GM12874 (cell line): ENCODE data around the gene L3MBTL1.

Experiments
- TF ChIP-seq, protein P1 (sequence below): IDR thresholded peaks from 2 replicates; pipeline ENCODE4 v1.5.1; 2011; ENCODE audit warnings: low read depth, mild to moderate bottlenecking, control low read depth, low read length, moderate library complexity; ENCODE audit not compliant: insufficient read depth

The L3MBTL1 gene

DNA sequence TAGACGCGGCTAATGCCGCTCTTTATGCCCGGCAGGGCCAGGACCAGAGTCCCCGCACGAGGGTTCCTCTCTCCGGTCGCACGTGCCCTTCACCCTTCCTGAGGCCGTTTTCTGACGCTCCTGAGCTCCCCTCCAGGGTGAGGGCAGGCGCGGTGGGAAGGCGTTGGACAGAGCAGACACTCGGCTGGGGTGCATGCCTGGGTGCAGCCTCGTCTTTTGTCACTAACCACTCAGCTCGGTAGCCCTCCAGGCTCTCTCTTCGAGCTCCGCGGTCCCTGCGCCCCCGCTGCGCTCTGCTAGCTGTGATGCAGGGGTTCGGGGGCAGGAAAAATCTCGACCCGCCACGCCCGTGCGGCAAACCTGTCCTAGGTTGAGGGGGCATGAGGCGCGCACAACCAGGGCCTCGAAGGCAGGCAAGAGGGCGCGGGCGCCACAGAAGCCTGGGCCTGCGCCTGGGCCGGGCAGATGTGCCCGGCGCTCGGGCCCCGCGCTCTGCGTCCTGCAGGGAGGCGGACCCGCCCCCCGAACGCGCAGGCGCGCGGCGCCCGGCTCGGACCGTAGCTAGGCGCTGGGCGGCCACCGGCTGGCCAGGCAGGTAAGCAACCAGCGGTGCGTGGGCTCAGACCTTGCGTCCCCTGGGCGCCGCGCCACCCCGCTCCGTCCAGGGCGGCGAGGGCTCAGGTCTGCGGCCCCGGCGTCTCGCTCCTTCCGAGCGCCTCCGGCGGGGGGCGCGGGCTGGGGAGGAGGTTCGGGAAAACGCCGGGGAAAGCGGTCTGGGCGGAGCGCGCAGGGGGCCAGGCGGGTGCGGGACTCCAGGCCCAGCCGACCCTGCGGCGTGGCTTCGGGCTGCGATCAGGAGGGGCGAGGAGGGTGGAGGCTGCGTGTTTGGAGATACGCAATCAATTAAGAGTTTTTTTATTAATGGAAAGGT lies at the start of gene L3MBTL1:
L3MBTL1 (plus strand) TSS at position 548 of the 931 bp plus-strand sequence. CDS start 5,807 bp downstream, outside the sequence.
- TF ChIP-seq, protein P1, sequence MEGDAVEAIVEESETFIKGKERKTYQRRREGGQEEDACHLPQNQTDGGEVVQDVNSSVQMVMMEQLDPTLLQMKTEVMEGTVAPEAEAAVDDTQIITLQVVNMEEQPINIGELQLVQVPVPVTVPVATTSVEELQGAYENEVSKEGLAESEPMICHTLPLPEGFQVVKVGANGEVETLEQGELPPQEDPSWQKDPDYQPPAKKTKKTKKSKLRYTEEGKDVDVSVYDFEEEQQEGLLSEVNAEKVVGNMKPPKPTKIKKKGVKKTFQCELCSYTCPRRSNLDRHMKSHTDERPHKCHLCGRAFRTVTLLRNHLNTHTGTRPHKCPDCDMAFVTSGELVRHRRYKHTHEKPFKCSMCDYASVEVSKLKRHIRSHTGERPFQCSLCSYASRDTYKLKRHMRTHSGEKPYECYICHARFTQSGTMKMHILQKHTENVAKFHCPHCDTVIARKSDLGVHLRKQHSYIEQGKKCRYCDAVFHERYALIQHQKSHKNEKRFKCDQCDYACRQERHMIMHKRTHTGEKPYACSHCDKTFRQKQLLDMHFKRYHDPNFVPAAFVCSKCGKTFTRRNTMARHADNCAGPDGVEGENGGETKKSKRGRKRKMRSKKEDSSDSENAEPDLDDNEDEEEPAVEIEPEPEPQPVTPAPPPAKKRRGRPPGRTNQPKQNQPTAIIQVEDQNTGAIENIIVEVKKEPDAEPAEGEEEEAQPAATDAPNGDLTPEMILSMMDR, result no peak

- TF ChIP-seq, protein P1, result no peak
Measured at GRCh38 chr20:43458422-43458924, 49.0 kb upstream of the L3MBTL1 start.

- TF ChIP-seq, protein P1, result no peak
Measured at GRCh38 chr20:43459022-43459942, 48.2 kb upstream of the L3MBTL1 start.

DNA sequence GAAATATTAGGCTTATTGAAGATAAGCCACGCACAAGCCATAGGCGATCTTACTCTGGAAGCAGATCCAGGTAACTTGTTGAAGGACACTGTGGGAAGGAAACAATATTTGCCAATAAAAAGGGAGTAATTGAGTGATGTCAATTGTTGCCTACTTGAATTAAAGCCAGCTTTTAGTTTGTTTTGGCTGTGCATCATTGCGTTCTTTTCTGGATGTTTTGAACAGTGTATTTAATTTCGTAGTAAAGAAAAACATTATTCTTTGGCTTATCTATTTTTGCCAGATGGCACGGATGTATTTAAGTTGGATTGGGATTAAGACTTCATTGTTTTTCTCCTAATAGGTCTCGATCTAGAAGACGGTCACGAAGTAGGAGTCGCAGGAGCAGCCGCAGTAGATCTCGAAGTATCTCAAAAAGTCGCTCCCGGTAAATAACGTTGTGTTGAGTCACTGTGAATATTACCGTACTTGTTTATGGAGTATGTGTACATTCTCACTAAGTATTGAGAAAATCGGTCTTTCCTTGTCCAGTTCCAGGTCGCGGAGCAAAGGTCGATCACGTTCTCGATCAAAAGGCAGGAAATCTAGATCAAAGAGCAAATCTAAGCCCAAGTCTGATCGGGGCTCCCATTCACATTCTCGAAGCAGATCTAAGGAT lies 47.2 kb upstream of the L3MBTL1 start:
- TF ChIP-seq, protein P1, result no peak

DNA sequence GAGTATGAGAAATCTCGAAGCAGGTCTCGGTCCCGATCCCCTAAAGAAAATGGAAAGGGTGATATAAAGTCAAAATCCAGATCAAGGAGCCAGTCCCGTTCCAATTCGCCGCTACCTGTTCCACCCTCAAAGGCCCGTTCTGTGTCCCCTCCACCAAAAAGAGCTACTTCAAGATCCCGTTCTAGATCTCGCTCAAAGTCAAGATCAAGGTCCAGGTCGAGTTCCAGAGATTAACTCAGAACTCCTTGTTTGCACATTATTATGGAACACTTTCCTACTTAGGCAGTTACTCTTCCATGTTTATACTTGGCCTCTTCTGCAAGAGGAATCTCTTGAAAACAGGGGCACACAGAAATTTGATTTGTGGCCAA lies 46.7 kb upstream of the L3MBTL1 start:
- TF ChIP-seq, protein P1, result no peak

DNA sequence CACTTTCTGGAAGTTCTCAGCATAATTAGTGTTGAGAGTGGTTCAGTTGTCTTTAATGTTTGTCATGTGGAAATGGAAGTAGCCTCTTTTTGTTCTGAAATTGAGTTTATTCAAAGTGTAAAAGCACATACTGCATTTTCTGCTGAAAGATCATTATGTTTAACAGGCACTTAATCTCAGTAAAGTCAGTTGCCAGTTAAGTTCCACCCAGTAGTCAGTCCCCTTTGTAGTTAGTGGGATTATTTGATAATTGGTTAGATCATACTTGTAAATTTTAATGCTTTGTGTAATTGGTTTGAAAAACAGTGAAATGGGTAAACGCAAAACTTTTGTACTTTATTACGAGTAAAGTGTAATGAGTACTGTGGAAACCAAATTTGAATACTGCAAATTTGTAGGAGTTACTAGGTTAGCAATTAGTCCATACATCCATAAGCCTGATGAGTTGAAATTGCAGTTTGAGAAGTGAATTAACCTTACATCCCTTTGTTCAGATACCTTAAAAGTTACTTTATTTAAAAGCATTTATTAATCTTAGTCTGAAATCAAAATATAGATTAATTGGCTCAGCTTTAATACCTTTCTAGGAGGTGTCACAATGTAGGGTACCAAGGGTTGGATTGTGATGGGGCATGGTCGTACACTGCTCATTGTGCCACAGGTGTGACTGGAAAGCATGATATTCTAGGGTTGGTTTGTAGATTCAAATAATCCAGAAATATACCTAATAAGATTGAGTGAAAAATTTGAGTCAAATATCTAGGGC lies 45.4 kb upstream of the L3MBTL1 start:
- TF ChIP-seq, protein P1, result no peak
